Right lobe of liver (tissue), 4 donors: ENCODE results near the gene OSBPL8.

Experiments
- CTCF ChIP-seq, 4 donors: fragments of 200-600 bp in 3 of 4; fragments of 450-650 bp in 1 of 4; IDR thresholded peaks; one replicate each; pipeline versions ENCODE4 v1.5.1 to v1.8.0; 2016 to 2022; ENCODE audit warnings: antibody characterized with exemption in 4 of 4, mild to moderate bottlenecking in 2 of 4
- POLR2A ChIP-seq: fragments of 450-650 bp; IDR thresholded peaks from one replicate; pipeline ENCODE4 v1.6.1; 2017; ENCODE audit warnings: antibody characterized with exemption, mild to moderate bottlenecking
- donor health status: DM: no; HTN: no; CAD: no.
- donor health status: DM: no; HTN: no; CAD: no.
- donor health status: DM: no; HTN: yes; CAD: no.

DNA sequence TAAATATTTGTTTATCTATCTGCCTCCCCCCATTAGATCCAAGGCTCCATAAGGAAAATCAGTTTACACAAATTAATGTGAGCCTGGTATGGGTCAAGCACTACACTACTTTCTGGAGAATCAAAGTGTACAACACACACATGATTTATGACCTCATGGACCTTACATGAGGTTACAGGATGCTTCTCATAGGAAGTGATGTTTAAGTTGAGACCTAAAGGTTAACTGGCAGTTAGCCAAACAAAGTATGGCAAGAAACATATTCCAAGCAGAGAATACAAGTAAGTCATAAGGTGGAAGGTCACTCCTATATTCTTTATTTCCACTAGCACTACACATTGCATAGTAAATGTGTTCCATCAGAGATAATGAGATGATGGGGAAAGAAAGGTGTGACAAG is 39.2 kb downstream of the OSBPL8 start:
- TF ChIP-seq POLR2A: no peak
- TF ChIP-seq CTCF (IDR thresholded peaks at IDR 0.05): no peak
